GM18520 (cell line): ENCODE measurements around the gene SYNRG.

Experiments
- ATAC-seq: cut with Tn5 transposase; IDR thresholded peaks from one replicate; pipeline ENCODE4 v1.9.1; 2021; ENCODE audit not compliant: unreplicated experiment

The SYNRG gene

GRCh38 chr17:37605813-37606505 is 3.3 kb downstream of the SYNRG start:
- no peak for ATAC-seq

DNA sequence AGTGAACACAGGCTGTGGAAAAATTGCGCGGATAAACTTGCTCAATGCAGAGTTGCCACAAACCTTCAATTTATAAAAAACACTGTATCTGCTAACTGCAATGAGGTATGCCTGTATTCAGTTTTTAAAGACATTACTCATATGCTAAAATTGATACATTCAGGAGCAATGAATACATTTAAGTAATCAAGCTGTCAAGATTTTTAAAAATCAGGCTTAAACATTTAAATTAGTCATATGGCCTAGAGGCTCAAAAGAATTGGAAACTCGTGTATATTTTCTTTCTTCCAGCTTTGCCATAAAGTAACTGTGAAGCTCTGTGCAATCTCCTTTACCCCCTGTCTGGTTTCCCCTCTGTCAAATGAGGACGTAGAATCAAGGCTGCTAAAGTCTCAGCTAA is 4.1 kb downstream of the SYNRG start:
- no peak for ATAC-seq

DNA sequence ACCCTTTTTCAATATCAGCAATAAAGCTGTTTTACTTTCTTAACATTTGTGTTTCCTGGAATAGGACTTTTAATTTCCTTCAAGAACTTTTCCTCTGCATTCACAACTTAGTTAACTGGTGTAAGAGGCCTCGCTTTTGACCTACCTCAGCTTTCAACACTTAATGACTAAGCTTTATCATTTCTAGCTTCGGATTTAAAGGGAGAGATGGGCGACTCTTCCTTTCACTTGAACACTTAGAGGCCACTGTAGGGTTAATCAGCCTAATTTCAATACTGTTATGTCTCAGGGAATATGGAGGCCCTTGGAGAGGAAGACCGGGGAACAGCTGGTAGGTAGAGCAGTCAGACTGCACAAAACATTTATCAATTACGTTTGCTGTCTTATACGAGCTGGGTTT is 4.7 kb downstream of the SYNRG start:
- no peak for ATAC-seq

DNA sequence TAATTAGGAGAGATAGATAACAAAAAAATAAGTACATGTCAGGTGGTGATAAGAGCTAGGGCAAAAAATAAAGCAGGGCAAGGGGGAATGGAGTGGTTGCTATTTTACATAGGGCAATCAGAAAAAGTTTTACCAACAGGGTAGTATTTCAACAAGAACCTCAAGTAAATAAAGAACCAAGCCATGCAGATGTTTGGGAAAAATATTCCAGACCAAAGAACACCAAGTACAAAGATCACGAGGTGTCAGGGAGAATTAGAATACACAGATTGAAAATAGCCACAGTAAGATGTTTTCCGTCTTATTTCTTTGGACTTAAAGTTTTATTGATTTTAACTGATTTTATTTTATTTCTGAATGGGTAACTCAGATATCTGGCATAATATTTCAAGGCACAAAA is 11.1 kb downstream of the SYNRG start:
- ATAC-seq: no peak

GRCh38 chr17:37592291-37592690 is 16.9 kb downstream of the SYNRG start:
- ATAC-seq: no peak

GRCh38 chr17:37585066-37585465 is 24.2 kb downstream of the SYNRG start:
- ATAC-seq: no peak

GRCh38 chr17:37576281-37576680 is 32.9 kb downstream of the SYNRG start:
- no peak for ATAC-seq

GRCh38 chr17:37574427-37574826 is 34.8 kb downstream of the SYNRG start:
- no peak for ATAC-seq

GRCh38 chr17:37571674-37572073 is 37.5 kb downstream of the SYNRG start:
- ATAC-seq: no peak

DNA sequence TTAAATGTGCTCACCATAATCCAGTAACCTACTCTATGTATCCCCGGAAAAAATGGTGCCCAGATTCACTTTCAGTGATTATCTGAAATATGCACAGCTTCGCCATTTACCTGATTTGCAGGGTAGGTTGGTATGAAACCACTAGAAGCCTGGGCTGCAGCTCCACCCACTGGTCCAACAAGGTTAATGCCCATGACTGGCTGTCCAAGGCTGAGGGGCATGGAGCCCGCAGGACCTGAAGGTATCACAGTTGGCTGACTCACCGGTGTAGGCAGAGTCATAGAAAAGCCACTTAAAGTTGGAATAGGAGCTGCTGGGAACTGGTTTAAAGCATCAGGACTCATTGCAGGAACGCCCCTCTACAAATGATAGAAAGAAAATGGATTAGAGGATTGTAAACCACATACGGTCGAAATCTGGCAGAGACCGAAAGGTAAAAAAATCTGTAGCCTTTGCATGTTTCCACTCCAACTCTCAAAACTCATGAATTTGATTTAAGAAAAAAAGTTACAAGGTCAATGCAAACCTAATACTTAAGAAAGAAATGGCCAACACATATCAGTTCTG is 38.6 kb downstream of the SYNRG start:
- ATAC-seq: no peak

GRCh38 chr17:37568350-37569053 is 40.7 kb downstream of the SYNRG start:
- ATAC-seq: no peak

- no peak for ATAC-seq
These were observed 41.7 kb downstream of the SYNRG start for GRCh38 chr17:37567538-37567937.

DNA sequence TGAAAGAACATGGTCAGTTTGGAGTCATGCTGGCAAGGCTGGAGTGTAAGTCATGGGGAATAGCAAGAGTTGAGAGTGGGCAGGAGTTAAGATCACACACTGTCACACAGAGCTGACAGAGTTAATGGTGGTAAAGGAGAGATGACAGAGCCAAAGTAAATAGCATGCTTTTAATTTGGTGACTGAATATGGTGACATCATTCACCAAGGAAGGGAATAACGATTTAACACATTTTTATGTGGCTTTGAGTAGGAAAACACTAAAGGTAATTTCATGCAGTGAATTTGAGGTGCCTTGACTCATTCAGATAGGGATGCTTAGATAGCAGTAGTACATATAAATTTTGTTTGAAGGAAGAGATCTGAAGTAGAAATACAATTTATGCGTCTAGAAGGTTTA is 42.1 kb downstream of the SYNRG start:
- ATAC-seq: no peak

- ATAC-seq: no peak
These were observed 45.0 kb downstream of the SYNRG start for GRCh38 chr17:37564252-37564651.

GRCh38 chr17:37562016-37562745 is 47.0 kb downstream of the SYNRG start:
- no peak for ATAC-seq

- no peak for ATAC-seq
These were observed 50.9 kb downstream of the SYNRG start for GRCh38 chr17:37558299-37558698.

DNA sequence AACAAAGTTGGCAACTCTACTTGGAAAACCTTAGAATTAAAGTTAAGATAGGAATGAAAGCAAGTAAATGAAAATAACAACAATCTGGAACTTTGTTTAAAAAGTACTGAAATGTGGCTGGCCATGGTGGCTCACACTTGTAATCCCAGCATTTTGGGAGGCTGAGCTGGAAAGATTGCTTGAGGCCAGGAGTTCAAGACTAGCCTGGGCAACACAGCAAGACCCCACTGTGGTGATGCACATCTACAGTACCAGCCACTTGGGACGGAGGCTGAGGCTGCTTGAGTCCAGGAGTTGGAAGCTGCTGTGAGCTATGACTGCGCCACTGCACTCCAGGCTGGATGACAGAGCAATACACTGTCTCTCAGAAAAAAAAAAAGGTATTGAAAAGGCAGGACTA is 51.7 kb downstream of the SYNRG start:
- no peak for ATAC-seq

- no peak for ATAC-seq
These were observed 53.8 kb downstream of the SYNRG start for GRCh38 chr17:37555386-37555785.

DNA sequence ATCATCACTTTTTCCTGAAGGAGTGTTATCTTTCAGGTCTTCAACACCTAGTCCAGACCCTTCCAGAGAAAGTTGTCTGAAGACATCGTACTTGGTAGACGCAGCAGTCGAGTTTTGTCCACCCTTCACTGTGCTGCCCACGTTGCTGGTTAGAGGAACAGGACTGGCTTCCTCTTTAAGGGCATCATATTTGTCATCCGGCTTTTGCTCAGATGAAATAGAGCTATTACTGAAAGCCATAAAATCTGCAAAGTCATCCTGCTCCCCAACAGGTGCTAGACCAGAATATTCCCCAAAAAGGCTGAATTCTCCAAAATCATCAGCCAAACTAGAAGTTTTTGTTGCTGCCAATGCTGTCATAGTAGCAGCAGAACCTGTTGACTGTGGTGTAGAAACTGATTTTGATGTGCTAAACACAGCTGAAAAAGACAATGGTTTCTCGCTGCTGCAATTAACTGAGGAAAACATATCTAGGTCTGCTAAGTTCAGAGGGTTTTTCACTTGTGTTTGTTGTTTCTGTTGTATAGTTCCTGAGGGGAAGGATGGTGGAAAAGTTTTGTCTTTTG is 55.7 kb downstream of the SYNRG start:
- ATAC-seq: no peak

DNA sequence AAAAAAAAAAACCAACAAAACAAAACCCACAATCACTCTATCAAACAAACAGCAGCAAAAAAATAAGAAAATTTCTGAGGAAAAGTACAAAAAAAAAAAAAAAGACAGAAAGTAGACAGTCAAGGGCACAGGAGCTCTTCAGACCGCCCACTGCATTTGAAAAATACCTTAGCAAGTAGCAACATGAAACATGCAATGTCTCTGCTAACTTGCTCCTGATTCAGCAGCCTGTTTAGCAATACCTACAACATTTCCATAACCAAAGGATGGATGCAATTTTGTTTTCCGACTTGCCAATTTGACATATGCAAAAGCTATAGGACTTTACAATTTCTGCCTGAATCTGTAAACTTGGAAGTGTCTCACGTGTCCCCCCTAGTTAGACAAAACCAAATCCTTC is 57.4 kb downstream of the SYNRG start:
- no peak for ATAC-seq

- no peak for ATAC-seq
These were observed 61.2 kb downstream of the SYNRG start for GRCh38 chr17:37547986-37548385.
